GM20431 (cell line): ENCODE results near the gene IRAK3.
"Not testable (repeated sequence)": the region's sequence is repeated elsewhere in the genome, so short reads cannot be mapped to it uniquely, and the experiment has no call there.

Experiments
- in situ Hi-C: fragments of 300-500 bp; cut with MseI, MboI; formaldehyde crosslinking; loops from one replicate; pipeline ENCODE4 v1.15.0; 2020; ENCODE audit warnings: low sequenced_read_pairs; ENCODE audit not compliant: unreplicated experiment

IRAK3 gene

GRCh38 chr12:66203820-66204219 is 14.8 kb downstream of the IRAK3 start:
- in situ Hi-C loops, result no loop called here

DNA sequence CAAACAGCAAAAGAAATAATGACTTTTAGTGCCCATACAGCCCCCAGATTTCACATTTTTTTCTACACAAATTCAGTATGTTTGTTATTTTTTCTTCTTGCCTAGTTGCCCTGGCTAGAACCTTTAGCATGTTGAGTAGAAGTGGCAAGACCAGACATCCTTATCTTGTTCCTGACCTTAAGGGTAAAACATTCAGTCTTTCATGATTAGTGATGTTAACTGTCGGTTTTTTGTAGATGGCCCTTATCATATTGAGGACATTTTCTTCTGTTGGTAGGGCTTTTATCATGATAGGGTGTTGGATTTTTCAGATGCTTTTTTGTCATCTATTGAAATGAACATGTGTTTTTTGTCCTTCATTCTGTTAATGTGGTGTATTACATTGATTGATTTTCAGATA is 17.1 kb downstream of the IRAK3 start:
- in situ Hi-C loops, result no loop called here

- in situ Hi-C loops, result no loop called here
Observed at GRCh38 chr12:66210840-66211239, 21.8 kb downstream of the IRAK3 start.

- in situ Hi-C loops, result not testable (repeated sequence)
Observed at GRCh38 chr12:66211573-66211972, 22.6 kb downstream of the IRAK3 start.

DNA sequence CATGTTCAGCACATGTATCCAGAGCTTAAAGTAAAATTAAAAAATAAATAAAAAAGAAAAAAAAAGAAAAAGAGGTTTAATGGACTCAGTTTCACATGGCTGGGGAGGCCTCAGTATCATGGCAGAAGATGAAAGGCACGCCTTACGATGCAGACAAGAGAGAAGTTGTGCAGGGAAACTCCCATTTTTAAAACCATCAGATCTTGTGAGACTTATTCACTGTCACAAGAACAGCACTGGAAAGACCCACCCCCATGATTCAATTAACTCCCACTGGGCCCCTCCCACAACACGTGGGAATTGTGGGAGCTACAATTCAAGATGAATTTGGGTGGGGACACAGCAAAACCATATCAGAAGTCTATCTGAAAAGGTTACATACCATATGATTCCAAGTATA is 24.0 kb downstream of the IRAK3 start:
- in situ Hi-C loops, result not testable (repeated sequence)

GRCh38 chr12:66217342-66217917 is 28.4 kb downstream of the IRAK3 start:
- in situ Hi-C loops, result no loop called here

- in situ Hi-C loops, result no loop called here
Observed at GRCh38 chr12:66228462-66228861, 39.4 kb downstream of the IRAK3 start.

DNA sequence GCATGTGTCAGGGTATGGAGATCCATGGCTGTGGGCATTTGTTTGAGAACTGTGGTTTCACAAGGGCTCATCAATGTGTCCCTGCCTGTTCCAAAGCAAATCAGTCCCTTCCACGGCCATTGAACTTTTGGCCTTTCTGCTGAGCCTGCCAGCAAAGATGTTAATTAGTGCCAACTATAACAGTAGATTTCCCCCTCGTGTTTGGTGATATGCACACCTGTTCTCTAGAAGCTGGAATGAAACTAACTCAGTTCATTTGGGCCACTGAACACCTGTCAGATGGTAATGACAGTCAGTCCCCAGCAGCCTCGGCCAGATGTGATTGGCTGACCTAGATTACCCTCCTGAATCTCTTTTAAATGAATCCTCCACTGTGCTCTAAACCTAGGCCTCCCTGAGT is 43.2 kb downstream of the IRAK3 start:
- in situ Hi-C loops, result no loop called here

DNA sequence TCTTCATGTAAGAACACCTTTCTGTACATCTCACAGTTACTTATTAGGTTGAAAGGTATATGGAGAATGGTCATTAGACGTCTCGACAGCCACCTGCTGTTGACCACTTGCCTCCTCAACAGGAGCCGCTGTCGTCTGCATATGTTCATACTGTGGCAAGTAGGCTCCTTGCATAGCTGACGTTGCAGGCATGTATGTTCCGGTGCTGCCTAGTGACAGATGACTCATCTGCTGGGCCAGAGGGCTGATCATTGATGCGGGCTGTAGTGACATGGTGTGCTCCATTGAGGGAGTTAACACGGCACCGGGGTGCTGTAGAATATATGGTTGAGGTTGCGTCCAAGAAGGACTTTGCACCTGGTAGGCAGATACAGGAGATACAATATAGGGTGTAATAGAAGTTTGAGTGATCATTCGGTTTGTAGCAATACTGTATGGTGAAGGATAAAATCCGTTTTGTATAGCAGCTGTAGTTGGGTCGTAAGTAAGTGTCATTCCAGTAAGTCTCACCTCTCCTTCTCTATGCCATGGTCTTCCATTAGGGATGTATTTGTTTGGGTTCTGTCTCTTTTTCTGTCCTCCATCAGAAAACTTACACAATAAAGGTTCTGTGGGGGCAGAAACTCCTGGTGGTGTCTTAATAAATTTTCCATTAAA is 45.2 kb downstream of the IRAK3 start:
- in situ Hi-C loops, result not testable (repeated sequence)

DNA sequence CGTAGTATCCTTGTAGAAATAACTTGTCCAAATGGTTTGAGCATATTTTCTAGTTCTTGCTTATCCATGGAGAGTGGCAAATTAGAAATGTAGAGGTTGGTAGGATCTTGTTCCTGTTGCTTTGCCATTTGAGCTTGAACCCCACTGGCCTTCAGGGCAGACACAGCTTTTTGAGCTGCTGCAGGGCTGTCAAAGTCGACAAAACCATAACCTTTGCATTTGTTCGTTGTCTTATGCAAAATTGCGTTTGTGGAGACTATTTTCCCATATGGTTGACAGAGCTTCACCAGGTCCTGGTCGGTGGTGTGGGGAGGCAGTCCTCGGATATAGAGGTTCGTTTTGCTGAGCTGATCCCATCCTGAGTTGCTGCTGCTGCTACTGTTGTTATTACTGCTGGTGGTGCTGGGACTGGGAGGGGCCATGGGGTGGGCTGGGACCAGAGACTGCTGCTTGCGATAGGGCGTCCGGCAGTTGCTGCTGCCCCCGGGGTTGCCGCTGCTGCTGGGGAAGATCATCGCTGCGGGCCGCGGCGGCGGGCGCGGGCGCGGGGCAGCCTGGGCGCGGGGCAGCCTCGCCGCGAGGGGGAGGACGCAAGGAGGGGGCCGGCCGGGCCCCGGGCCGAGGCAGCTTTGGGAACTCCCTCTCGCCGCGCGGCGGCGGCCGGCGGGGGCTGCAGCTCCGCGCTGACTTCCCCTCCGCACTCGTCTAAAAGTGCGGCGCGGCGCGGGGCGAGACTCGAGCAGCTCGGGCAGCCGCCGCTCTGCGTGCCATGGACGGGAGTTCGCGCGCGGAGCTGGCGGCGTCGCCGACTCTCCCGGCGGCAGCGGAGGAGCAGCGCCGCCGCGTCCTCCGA is 46.0 kb downstream of the IRAK3 start:
- in situ Hi-C loops, result not testable (repeated sequence)

DNA sequence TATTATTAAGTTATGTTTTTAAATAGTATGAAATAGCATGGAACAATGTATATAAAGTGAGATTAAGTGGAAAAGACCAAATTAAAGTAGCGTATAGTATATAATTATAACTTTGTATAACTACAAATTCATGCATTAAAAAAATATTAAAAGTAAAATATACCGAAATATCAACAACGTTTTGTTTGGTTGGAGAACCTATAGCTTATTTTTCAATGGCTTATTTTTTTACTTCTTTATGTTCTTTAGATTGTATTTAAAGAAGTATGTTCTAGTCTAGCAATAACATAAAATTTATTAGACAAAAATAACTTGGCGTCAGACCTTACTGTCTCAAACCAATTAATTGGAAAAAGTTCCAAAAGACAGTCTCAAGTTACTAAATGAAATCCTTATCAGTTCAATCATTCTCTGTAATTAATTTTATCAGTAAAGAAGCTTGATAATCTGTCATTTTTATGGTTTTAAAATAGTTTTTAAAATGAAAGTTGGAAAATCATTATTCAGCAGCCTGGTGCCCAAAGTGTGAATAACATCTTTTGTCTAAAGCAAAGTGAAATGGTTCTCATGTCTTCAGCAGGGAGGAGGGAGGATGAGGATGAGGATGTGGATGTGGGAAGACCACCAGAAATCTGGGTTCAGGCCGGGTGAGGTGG is 46.7 kb downstream of the IRAK3 start:
- in situ Hi-C loops, result no loop called here

DNA sequence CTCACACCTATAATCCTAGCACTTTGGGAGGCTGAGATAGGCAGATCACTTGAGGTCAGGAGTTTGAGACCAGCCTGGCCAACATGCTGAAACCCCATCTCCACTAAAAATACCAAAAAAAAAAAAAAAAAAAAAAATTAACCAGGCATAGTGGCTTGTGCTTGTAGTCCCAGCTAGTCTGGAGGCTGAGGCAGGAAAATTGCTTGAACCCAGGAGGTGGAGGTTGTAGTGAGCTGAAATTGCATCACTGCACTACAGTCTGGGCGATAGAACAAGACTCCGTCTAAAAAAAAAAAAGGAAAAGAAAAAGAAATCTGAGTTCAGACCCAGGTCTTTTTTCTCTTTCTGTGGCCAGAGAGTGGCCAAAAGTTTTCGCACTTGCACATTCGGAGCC is 47.3 kb downstream of the IRAK3 start:
- in situ Hi-C loops, result not testable (repeated sequence)

GRCh38 chr12:66236969-66237368 is 48.0 kb downstream of the IRAK3 start:
- in situ Hi-C loops, result no loop called here

- in situ Hi-C loops, result no loop called here
Observed at GRCh38 chr12:66237505-66238175, 48.6 kb downstream of the IRAK3 start.

- in situ Hi-C loops, result no loop called here
Observed at GRCh38 chr12:66239295-66239694, 50.3 kb downstream of the IRAK3 start.

GRCh38 chr12:66240096-66240820 is 51.2 kb downstream of the IRAK3 start:
- in situ Hi-C loops, result no loop called here

- in situ Hi-C loops, result no loop called here
Observed at GRCh38 chr12:66241061-66242043, 52.3 kb downstream of the IRAK3 start.

DNA sequence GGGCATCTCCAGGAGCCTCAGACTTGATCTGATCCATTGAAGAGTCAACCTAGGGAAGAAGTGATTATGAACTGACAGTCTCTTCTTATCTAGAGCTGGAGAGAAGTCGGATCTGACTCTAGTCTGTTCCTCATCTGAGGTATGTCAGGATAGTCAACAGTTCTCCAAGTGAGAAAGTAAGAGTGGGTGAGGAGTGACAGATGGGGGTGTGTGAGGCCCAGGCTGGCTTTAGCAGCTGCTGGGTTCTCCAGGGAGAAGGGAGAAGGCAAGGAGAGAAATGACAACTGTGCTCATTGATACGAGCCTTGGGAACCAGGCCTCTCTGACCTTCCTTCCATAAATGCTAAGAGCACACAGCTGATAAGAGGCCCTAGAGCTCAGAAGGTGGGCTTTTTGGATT is 53.3 kb downstream of the IRAK3 start:
- in situ Hi-C loops, result no loop called here
